GM23338 (cell line): ENCODE results near the gene TSPOAP1. TPM values are rescaled to one million over a fixed set of nuclear protein-coding genes. Genes with fewer than 3 reads are reported as not detected.

Experiments
- ATAC-seq: fragments of 200-7000 bp; cut with Tn5 transposase; 3 replicates; pipeline ENCODE4 v1.9.1; 2020
- DNase-seq: peaks from one replicate; pipeline ENCODE4 v3.0.0-alpha.2; 2015; ENCODE audit warnings: low spot score
- H2AFZ ChIP-seq: fragments of 200-600 bp; sonication (generic); 2 replicates; pipeline ENCODE4 v1.8.0; 2016; ENCODE audit warnings: antibody characterized with exemption, mild to moderate bottlenecking, moderate library complexity
- H3F3A ChIP-seq: fragments of 200-600 bp; sonication (generic); replicated peaks from 2 replicates; pipeline ENCODE4 v1.8.0; 2017; ENCODE audit warnings: antibody characterized with exemption, mixed run types, low read depth
- H3K27ac ChIP-seq: fragments of 200-600 bp; sonication (generic); 2 replicates; pipeline ENCODE4 v1.6.1; 2016; ENCODE audit warnings: low read depth
- H3K27me3 ChIP-seq: fragments of 200-600 bp; sonication (generic); 2 replicates; pipeline ENCODE4 v1.8.0; 2016; ENCODE audit warnings: mild to moderate bottlenecking, mixed run types, moderate library complexity; ENCODE audit not compliant: insufficient read depth
- H3K36me3 ChIP-seq: fragments of 200-600 bp; sonication (generic); 2 replicates; pipeline ENCODE4 v1.8.0; 2016; ENCODE audit warnings: mild to moderate bottlenecking; ENCODE audit not compliant: insufficient read depth
- H3K4me1 ChIP-seq: fragments of 200-600 bp; sonication (generic); 2 replicates; pipeline ENCODE4 v1.8.0; 2016; ENCODE audit warnings: mild to moderate bottlenecking, moderate library complexity; ENCODE audit not compliant: insufficient read depth
- H3K4me2 ChIP-seq: fragments of 200-600 bp; sonication (generic); 2 replicates; pipeline ENCODE4 v1.7.1; 2017; ENCODE audit warnings: mixed run types
- H3K4me3 ChIP-seq: fragments of 200-600 bp; sonication (generic); 2 replicates; pipeline ENCODE4 v1.6.1; 2016; ENCODE audit warnings: mixed run types
- H3K79me2 ChIP-seq: fragments of 200-600 bp; sonication (generic); replicated peaks from 2 replicates; pipeline ENCODE4 v1.8.0; 2017; ENCODE audit warnings: mild to moderate bottlenecking; ENCODE audit not compliant: insufficient read depth
- H3K9me2 ChIP-seq: fragments of 200-600 bp; sonication (generic); 2 replicates; pipeline ENCODE4 v1.8.0; 2017; ENCODE audit not compliant: insufficient read depth
- H4K20me1 ChIP-seq: fragments of 200-600 bp; sonication (generic); replicated peaks from 2 replicates; pipeline ENCODE4 v1.8.0; 2017; ENCODE audit warnings: mild to moderate bottlenecking; ENCODE audit not compliant: insufficient read depth
- H3K27ac Mint-ChIP-seq: 2 replicates; pipeline ENCODE4 v1.8.0; 2020; ENCODE audit warnings: inconsistent platforms, mild to moderate bottlenecking, moderate library complexity, mixed read lengths
- H3K27me3 Mint-ChIP-seq: 3 replicates; pipeline ENCODE4 v1.8.0; 2022; ENCODE audit warnings: low read depth, mild to moderate bottlenecking, moderate library complexity, mixed read lengths, inconsistent platforms; ENCODE audit not compliant: insufficient read depth, poor library complexity
- H3K36me3 Mint-ChIP-seq: 3 replicates; pipeline ENCODE4 v1.8.0; 2021; ENCODE audit warnings: low read depth, mild to moderate bottlenecking, inconsistent platforms, moderate library complexity, mixed read lengths
- H3K4me1 Mint-ChIP-seq: 3 replicates; pipeline ENCODE4 v1.8.0; 2020; ENCODE audit warnings: mild to moderate bottlenecking, inconsistent platforms, mixed read lengths
- H3K4me3 Mint-ChIP-seq: 3 replicates; pipeline ENCODE4 v1.8.0; 2021; ENCODE audit warnings: moderate library complexity, mild to moderate bottlenecking, inconsistent platforms, mixed read lengths
- H3K9me3 Mint-ChIP-seq: 3 replicates; pipeline ENCODE4 v1.8.0; 2020; ENCODE audit warnings: moderate library complexity, mild to moderate bottlenecking, inconsistent platforms, mixed read lengths
- CREB1 ChIP-seq: fragments of 250-450 bp; sonication (Bioruptor Pico); IDR thresholded peaks from 2 replicates; pipeline ENCODE4 v1.5.0; 2020; ENCODE audit warnings: low read depth, mild to moderate bottlenecking, moderate library complexity
- CTCF ChIP-seq, 2 experiments: fragments of 200-600 bp in 1 of 2; sonication (generic) in 1 of 2; conservative IDR thresholded peaks; 2 replicates each; pipeline versions ENCODE4 v1.5.1 to v1.6.1; 2016 to 2017; ENCODE audit warnings: antibody characterized with exemption in 2 of 2, low read depth in 2 of 2, mild to moderate bottlenecking in 2 of 2, moderate library complexity in 1 of 2
- ETS1 ChIP-seq: IDR thresholded peaks from 2 replicates; pipeline ENCODE4 v1.6.1; 2016; ENCODE audit warnings: antibody characterized with exemption
- EZH2 ChIP-seq: fragments of 200-600 bp; sonication (generic); IDR thresholded peaks from one replicate; pipeline ENCODE4 v1.8.0; 2017; ENCODE audit warnings: antibody characterized with exemption, mild to moderate bottlenecking, low read depth; ENCODE audit not compliant: unreplicated experiment
- EZH2phosphoT487 ChIP-seq: fragments of 200-600 bp; sonication (generic); IDR thresholded peaks from one replicate; pipeline ENCODE4 v1.8.1; 2018; ENCODE audit warnings: antibody characterized with exemption; ENCODE audit not compliant: unreplicated experiment
- JUNB ChIP-seq: IDR thresholded peaks from one replicate; pipeline ENCODE4 v1.6.1; 2016; ENCODE audit warnings: antibody characterized with exemption; ENCODE audit not compliant: unreplicated experiment
- NANOG ChIP-seq: IDR thresholded peaks from 2 replicates; pipeline ENCODE4 v1.6.1; 2016; ENCODE audit warnings: antibody characterized with exemption, borderline replicate concordance
- POLR2AphosphoS5 ChIP-seq: IDR thresholded peaks from 2 replicates; pipeline ENCODE4 v1.6.1; 2016; ENCODE audit warnings: antibody characterized with exemption, low read depth
- REST ChIP-seq: IDR thresholded peaks from one replicate; pipeline ENCODE4 v1.6.1; 2018; ENCODE audit warnings: antibody characterized with exemption; ENCODE audit not compliant: unreplicated experiment
- ZNF114 ChIP-seq: fragments of 250-450 bp; sonication (Bioruptor Pico); IDR thresholded peaks from 2 replicates; pipeline ENCODE4 v1.5.0; 2020; ENCODE audit warnings: mild to moderate bottlenecking, moderate library complexity
- ZNF331 ChIP-seq: fragments of 250-450 bp; sonication (Bioruptor Pico); IDR thresholded peaks from 2 replicates; pipeline ENCODE4 v1.5.0; 2020; ENCODE audit warnings: low read depth, mild to moderate bottlenecking, moderate library complexity
- polyA plus RNA-seq: library from polyadenylated mRNA; unstranded; fragments of >200 nt; fragmentation: Nextera tagmentation; extraction: Ambion mirVana; gene quantifications from 2 replicates; pipeline ENCODE4 v1.2.1, GENCODE V29; 2016
- total RNA-seq: library from RNA; depleted of rRNA; stranded (reverse); fragments of >200 nt; shearing (Covaris generic); gene quantifications from 2 replicates; pipeline ENCODE4 v1.2.3, GENCODE V29; 2014

Gene TSPOAP1
- total and polyA plus RNA-seq, 2 experiments from 2014 or later, result 7.3 to 11.8 TPM

- TF ChIP-seq ETS1 (no peak), ZNF331 (CRISPR knock-in tag) (no peak), REST (no peak), EZH2phosphoT487 (no peak)
Measured at GRCh38 chr17:58375811-58376210, 47.2 kb upstream of the TSPOAP1 start (continued).

GRCh38 chr17:58375256-58375655 is 46.7 kb upstream of the TSPOAP1 start:
- H3K9me2 ChIP-seq, result no peaks in the 10 kb centered on the region
- H3K79me2 ChIP-seq, result no peaks in the 10 kb centered on the region
- Mint-ChIP-seq H3K9me3 (no peaks in the 10 kb centered on the region), H3K36me3 (no peaks in the 10 kb centered on the region), H3K27ac (no peak overlapping the region), H3K27me3 (peaks cover 18% of the 10 kb centered on the region), H3K4me1 (peaks cover 35% of the 10 kb centered on the region), H3K4me3 (no peak overlapping the region)
- H3K4me1 ChIP-seq, result peaks cover 21% of the 10 kb centered on the region
- ATAC-seq (no peak), DNase-seq (no peak)
- no peak overlapping the region for H3K4me3 ChIP-seq
- H2AFZ ChIP-seq, result no peak overlapping the region
- no peak overlapping the region for H3K4me2 ChIP-seq
- no peak overlapping the region for H3K27ac ChIP-seq
- no peaks in the 10 kb centered on the region for H4K20me1 ChIP-seq
- H3K36me3 ChIP-seq, result no peaks in the 10 kb centered on the region
- no peaks in the 10 kb centered on the region for H3F3A ChIP-seq
- H3K27me3 ChIP-seq, result no peaks in the 10 kb centered on the region
- no peak for TF ChIP-seq NANOG
- TF ChIP-seq POLR2AphosphoS5, result no peak
- no peak for TF ChIP-seq ETS1
- TF ChIP-seq REST, result no peak
- no peak for TF ChIP-seq EZH2phosphoT487
- no peak for TF ChIP-seq ZNF114 (CRISPR knock-in tag)
- TF ChIP-seq ZNF331 (CRISPR knock-in tag), result no peak
- TF ChIP-seq CTCF (conservative IDR thresholded peaks at IDR 0.05; ENCODE audit: low read depth in 2 of 2), result no peak
- no peak for TF ChIP-seq EZH2
- no peak for TF ChIP-seq CREB1 (CRISPR knock-in tag)
- TF ChIP-seq JUNB, result no peak
